GM12878 (cell line): ENCODE measurements around the gene FOXP4. TPM values are rescaled to one million over a fixed set of nuclear protein-coding genes. Genes with fewer than 3 reads are reported as not detected.

Experiments
- IRF4 ChIP-seq: IDR thresholded peaks from 2 replicates; pipeline ENCODE4 v1.6.1; 2011; ENCODE audit warnings: low read depth, low read length
- RAD51 ChIP-seq: fragments of 450-650 bp; IDR thresholded peaks from 2 replicates; pipeline ENCODE4 v1.6.1; 2016; ENCODE audit warnings: moderate library complexity, mild to moderate bottlenecking, inconsistent platforms
- RFX5 ChIP-seq: IDR thresholded peaks from 2 replicates; pipeline ENCODE4 v1.6.1; 2011; ENCODE audit warnings: low read depth, low read length, improper control_type of control experiment
- TBL1XR1 ChIP-seq: IDR thresholded peaks from 2 replicates; pipeline ENCODE4 v1.6.1; 2012; ENCODE audit warnings: low read depth, low read length, improper control_type of control experiment
- polyA plus RNA-seq, 11 experiments: library from polyadenylated mRNA; depleted of rRNA in 4 of 11; unstranded in 6 of 11; stranded (reverse) in 5 of 11; fragments of >200 nt; fragmentation: Nextera tagmentation in 4 of 11; fragmentation: Illumina TruSeq in 1 of 11; extraction: Ambion mirVana in 4 of 11; extraction: Trizol in 1 of 11; gene quantifications; 1 replicate in 1 of 11; 2 replicates in 10 of 11; pipeline versions ENCODE4 v1.2.1 to v1.2.3, GENCODE V29; 2011 to 2016; ENCODE audit warnings: inconsistent platforms in 2 of 11, missing spikeins in 2 of 11, low read depth in 1 of 11
- total RNA-seq, 4 experiments: library from RNA; depleted of rRNA in 3 of 4; stranded (reverse); fragments of >200 nt in 3 of 4; fragmentation: Illumina TruSeq in 1 of 4; extraction: Trizol in 1 of 4; gene quantifications; 2 replicates each; pipeline versions ENCODE4 v1.2.1 to v1.2.3, GENCODE V29; 2013 to 2021
- TF ChIP-seq, protein P1 (sequence below): IDR thresholded peaks from 2 replicates; pipeline ENCODE4 v1.6.1; 2012; ENCODE audit warnings: low read depth, low read length, improper control_type of control experiment
- TF ChIP-seq, protein P2 (sequence below): IDR thresholded peaks from 2 replicates; pipeline ENCODE4 v1.6.1; 2011; ENCODE audit warnings: mild to moderate bottlenecking, low read depth, low read length, moderate library complexity; ENCODE audit not compliant: insufficient replicate concordance
- TF ChIP-seq, protein P3 (sequence below): IDR thresholded peaks from 2 replicates; pipeline ENCODE4 v1.6.1; 2012; ENCODE audit warnings: low read length, inconsistent platforms

FOXP4 gene
- total and polyA plus RNA-seq, 10 of the 15 experiments (the other 5 are each of a cell fraction or from before 2014, with no cell fraction given) = 0.31 to 46.1 (median 2.3) TPM

DNA sequence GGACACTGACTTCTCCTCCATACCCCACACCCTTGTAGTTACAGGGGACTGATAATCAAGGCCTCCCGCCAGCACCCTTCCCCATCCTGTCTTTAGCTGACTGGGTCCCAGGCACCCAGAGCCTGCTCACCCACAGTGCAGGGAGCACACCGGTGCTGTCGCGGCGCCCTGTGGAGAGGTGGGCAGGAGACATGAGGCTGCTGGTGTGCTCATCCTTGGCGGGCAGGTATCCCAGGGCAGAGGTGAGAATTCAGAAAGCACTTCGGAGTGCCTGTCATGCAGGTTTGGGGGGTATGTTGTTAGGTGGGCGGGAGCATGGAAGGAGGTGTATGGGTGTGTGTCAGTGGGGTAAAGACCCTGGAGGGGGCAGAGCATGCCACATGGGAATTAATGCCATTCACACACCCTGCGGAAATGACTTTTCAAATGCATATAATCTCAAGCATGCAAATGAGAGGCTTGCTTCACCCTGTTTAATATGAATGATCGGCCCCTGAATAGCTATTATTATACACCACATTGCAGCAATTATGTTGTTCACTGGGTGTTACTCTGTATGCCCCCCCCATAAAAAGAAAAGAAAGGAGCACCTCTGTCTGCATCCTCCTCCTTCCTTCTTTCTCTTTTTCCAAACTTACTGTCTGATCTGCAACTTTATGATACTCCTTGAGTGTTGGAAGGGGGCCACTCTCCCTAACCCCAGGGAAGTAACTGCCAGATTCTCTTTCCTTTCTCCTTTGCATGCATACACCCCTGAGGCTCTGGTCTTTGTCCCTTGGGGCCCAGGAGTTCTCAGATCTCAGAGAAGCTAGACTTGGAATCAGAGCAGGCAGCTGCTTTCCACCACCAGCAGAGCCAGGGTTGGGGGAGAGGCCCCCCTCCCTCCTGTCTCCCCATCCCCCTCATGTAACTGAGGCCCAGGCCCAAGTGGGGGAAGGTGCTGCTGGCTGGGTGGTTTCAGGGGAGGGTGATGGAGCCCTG is 16.0 kb downstream of the FOXP4 start (continued):
- TF ChIP-seq, protein P1, sequence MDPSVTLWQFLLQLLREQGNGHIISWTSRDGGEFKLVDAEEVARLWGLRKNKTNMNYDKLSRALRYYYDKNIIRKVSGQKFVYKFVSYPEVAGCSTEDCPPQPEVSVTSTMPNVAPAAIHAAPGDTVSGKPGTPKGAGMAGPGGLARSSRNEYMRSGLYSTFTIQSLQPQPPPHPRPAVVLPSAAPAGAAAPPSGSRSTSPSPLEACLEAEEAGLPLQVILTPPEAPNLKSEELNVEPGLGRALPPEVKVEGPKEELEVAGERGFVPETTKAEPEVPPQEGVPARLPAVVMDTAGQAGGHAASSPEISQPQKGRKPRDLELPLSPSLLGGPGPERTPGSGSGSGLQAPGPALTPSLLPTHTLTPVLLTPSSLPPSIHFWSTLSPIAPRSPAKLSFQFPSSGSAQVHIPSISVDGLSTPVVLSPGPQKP = no peak
- TF ChIP-seq, protein P2, sequence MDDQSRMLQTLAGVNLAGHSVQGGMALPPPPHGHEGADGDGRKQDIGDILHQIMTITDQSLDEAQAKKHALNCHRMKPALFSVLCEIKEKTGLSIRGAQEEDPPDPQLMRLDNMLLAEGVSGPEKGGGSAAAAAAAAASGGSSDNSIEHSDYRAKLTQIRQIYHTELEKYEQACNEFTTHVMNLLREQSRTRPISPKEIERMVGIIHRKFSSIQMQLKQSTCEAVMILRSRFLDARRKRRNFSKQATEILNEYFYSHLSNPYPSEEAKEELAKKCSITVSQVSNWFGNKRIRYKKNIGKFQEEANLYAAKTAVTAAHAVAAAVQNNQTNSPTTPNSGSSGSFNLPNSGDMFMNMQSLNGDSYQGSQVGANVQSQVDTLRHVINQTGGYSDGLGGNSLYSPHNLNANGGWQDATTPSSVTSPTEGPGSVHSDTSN = no peak
- TF ChIP-seq IRF4 = no peak
- TF ChIP-seq RAD51 = no peak
- no peak for TF ChIP-seq RFX5
- TF ChIP-seq, protein P3, sequence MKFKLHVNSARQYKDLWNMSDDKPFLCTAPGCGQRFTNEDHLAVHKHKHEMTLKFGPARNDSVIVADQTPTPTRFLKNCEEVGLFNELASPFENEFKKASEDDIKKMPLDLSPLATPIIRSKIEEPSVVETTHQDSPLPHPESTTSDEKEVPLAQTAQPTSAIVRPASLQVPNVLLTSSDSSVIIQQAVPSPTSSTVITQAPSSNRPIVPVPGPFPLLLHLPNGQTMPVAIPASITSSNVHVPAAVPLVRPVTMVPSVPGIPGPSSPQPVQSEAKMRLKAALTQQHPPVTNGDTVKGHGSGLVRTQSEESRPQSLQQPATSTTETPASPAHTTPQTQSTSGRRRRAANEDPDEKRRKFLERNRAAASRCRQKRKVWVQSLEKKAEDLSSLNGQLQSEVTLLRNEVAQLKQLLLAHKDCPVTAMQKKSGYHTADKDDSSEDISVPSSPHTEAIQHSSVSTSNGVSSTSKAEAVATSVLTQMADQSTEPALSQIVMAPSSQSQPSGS = no peak
- TF ChIP-seq TBL1XR1 = no peak
- TF ChIP-seq, all 136 proteins: peak for 0
